PFSK-1 (cell line): ENCODE data around the gene SEMA4G.

Source experiments
- FOXP2 ChIP-seq: optimal IDR thresholded peaks from 2 replicates; pipeline ENCODE3; 2011; ENCODE audit warnings: borderline replicate concordance, control low read depth, inconsistent platforms; ENCODE audit not compliant: insufficient read depth; ENCODE audit errors: extremely low read length, extremely low read depth
- POLR2AphosphoS5 ChIP-seq: IDR thresholded peaks from 2 replicates; pipeline ENCODE4 v1.6.1; 2012; ENCODE audit warnings: low read depth, mild to moderate bottlenecking, control low read depth, low read length, moderate library complexity
- SIN3A ChIP-seq: IDR thresholded peaks from 2 replicates; pipeline ENCODE4 v1.6.1; 2012; ENCODE audit warnings: mild to moderate bottlenecking, low read length, moderate library complexity, borderline replicate concordance; ENCODE audit not compliant: insufficient read depth
- TAF1 ChIP-seq: IDR thresholded peaks from 2 replicates; pipeline ENCODE4 v1.6.1; 2012; ENCODE audit warnings: low read length, control low read depth, borderline replicate concordance; ENCODE audit not compliant: insufficient read depth
- TF ChIP-seq, protein P1 (sequence below), 2 experiments: IDR thresholded peaks; 2 replicates each; pipeline versions ENCODE4 v1.6.1 to v1.8.0; 2011 to 2012; ENCODE audit warnings: low read depth in 2 of 2, low read length in 2 of 2, control low read depth in 1 of 2, inconsistent platforms in 1 of 2, mild to moderate bottlenecking in 1 of 2, moderate library complexity in 1 of 2; ENCODE audit not compliant: insufficient read depth in 1 of 2

SEMA4G gene

DNA sequence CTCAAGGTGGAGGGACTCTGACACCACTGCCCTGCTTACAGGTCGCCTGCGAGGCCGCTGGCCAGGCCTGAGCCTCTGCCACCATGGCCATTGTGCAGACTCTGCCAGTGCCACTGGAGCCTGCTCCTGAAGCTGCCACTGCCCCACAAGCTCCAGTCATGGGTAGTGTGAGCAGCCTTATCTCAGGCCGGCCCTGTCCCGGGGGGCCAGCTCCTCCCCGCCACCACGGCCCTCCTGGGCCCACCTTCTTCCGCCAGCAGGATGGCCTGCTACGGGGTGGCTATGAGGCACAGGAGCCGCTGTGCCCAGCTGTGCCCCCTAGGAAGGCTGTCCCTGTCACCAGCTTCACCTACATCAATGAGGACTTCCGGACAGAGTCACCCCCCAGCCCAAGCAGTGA, 33.2 kb downstream of the SEMA4G start:
- TF ChIP-seq FOXP2 (no peak), TAF1 (no peak), SIN3A (no peak), POLR2AphosphoS5 (no peak)
- TF ChIP-seq, protein P1, sequence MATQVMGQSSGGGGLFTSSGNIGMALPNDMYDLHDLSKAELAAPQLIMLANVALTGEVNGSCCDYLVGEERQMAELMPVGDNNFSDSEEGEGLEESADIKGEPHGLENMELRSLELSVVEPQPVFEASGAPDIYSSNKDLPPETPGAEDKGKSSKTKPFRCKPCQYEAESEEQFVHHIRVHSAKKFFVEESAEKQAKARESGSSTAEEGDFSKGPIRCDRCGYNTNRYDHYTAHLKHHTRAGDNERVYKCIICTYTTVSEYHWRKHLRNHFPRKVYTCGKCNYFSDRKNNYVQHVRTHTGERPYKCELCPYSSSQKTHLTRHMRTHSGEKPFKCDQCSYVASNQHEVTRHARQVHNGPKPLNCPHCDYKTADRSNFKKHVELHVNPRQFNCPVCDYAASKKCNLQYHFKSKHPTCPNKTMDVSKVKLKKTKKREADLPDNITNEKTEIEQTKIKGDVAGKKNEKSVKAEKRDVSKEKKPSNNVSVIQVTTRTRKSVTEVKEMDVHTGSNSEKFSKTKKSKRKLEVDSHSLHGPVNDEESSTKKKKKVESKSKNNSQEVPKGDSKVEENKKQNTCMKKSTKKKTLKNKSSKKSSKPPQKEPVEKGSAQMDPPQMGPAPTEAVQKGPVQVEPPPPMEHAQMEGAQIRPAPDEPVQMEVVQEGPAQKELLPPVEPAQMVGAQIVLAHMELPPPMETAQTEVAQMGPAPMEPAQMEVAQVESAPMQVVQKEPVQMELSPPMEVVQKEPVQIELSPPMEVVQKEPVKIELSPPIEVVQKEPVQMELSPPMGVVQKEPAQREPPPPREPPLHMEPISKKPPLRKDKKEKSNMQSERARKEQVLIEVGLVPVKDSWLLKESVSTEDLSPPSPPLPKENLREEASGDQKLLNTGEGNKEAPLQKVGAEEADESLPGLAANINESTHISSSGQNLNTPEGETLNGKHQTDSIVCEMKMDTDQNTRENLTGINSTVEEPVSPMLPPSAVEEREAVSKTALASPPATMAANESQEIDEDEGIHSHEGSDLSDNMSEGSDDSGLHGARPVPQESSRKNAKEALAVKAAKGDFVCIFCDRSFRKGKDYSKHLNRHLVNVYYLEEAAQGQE (IDR thresholded peaks at IDR 0.05; ENCODE audit: insufficient read depth in 1 of 2, low read depth in 2 of 2, low read length in 2 of 2): no peak

DNA sequence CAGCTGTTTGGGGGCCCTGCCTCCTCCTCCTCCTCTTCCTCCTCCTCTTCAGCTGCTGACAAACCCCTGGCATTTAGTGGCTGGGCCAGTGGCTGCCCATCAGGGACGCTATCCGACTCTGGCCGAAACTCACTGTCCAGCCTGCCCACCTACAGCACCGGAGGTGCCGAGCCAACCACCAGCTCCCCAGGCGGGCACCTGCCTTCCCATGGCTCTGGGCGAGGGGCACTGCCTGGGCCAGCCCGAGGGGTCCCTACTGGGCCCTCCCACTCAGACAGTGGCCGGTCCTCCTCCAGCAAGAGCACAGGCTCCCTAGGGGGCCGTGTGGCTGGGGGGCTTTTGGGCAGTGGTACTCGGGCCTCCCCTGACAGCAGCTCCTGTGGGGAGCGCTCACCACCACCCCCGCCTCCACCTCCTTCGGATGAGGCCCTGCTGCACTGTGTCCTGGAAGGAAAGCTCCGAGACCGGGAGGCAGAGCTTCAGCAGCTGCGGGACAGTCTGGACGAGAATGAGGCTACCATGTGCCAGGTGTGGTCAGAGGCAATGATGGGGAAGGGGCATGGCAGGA, 34.4 kb downstream of the SEMA4G start:
- TF ChIP-seq SIN3A (no peak), POLR2AphosphoS5 (no peak), TAF1 (no peak), FOXP2 (no peak)
- TF ChIP-seq, protein P1 (IDR thresholded peaks at IDR 0.05; ENCODE audit: insufficient read depth in 1 of 2, low read depth in 2 of 2, low read length in 2 of 2): no peak

DNA sequence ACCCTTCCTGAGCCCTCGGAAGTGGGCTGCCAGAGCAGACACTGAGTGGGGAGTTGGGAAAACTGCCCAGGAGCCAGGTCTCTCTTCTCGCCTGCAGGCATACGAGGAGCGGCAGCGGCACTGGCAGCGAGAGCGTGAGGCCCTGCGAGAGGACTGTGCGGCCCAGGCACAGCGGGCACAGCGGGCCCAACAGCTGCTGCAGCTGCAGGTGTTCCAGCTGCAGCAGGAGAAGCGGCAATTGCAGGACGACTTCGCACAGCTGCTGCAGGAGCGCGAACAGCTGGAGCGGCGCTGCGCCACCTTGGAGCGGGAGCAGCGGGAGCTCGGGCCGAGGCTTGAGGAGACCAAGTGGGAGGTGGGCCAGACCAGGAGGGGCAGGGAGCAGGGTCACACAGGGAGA, 36.1 kb downstream of the SEMA4G start:
- no peak for TF ChIP-seq FOXP2
- no peak for TF ChIP-seq POLR2AphosphoS5
- TF ChIP-seq SIN3A: no peak
- no peak for TF ChIP-seq TAF1
- TF ChIP-seq, protein P1 (IDR thresholded peaks at IDR 0.05; ENCODE audit: insufficient read depth in 1 of 2, low read depth in 2 of 2, low read length in 2 of 2): no peak

DNA sequence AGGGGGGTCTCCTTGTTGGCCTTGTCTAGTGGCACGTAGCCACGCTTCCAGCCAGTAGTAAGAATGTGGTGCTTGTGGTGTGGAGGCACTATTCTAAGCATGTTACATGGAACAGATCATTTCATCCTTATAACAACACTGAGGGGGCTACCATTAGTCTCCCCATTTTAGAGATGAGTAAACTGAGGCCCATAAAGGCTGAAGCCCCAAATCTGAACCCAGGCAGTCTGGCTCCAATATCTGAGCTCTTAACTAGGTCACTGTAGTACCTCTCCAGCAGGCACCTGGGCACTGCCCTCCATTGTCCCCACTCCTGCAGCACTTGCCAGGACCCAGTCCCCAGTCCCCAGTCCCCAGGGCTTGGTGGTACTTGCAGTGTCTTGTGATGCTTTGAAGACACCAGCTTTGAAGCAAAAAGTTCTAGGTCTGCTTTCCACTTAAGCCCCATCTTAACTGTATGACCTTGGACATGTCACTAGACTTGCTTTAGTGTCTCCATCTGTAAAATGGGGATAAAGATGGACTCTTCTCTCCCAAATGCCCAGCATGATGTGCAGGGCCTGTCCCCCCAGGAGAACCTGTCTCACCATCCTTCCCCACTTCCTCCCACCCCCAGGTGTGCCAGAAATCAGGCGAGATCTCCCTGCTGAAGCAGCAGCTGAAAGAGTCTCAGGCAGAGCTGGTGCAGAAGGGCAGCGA, 36.7 kb downstream of the SEMA4G start:
- TF ChIP-seq, protein P1 (IDR thresholded peaks at IDR 0.05; ENCODE audit: insufficient read depth in 1 of 2, low read depth in 2 of 2, low read length in 2 of 2): no peak
- no peak for TF ChIP-seq SIN3A
- no peak for TF ChIP-seq TAF1
- no peak for TF ChIP-seq FOXP2
- no peak for TF ChIP-seq POLR2AphosphoS5
